H1 (cell line): Measurements from ENCODE around the gene ODAPH. TPM values are rescaled to one million over a fixed set of nuclear protein-coding genes. Genes with fewer than 3 reads are reported as not detected.

Source experiments
- CTCF ChIA-PET: fragments of 300-600 bp; sonication (Branson Sonifier 250); formaldehyde crosslinking; loops from one replicate; lab custom pipeline; 2021; ENCODE audit not compliant: partially characterized antibody; lab: Charles Lee
- POLR2A ChIA-PET: fragments of 300-600 bp; sonication (Branson Sonifier 250); formaldehyde crosslinking; loops from one replicate; lab custom pipeline; 2021; ENCODE audit warnings: inconsistent platforms; ENCODE audit not compliant: partially characterized antibody; lab: Charles Lee
- DNase-seq, 2 experiments: peaks; one replicate each; pipeline versions ENCODE4 v3.0.0 to v3.0.0-alpha.2; 2010 to 2022; ENCODE audit warnings: low spot score in 2 of 2, low read depth in 1 of 2, mixed read lengths in 1 of 2
- FAIRE-seq: peaks from 2 replicates; lab custom pipeline; 2011; peaks lifted over from hg19 to GRCh38; lab: Jason Lieb, UNC
- H2AFZ ChIP-seq: 2 replicates; pipeline ENCODE4 v1.8.1; 2012; ENCODE audit warnings: low read length, inconsistent platforms
- H2AK5ac ChIP-seq: 2 replicates; pipeline ENCODE4 v1.6.1; 2013; ENCODE audit warnings: low read depth, low read length
- H2BK120ac ChIP-seq: replicated peaks from 2 replicates; pipeline ENCODE3; 2013; ENCODE audit warnings: low read depth, low read length, inconsistent platforms
- H2BK12ac ChIP-seq: 2 replicates; pipeline ENCODE4 v1.6.1; 2013; ENCODE audit warnings: low read depth, low read length
- H2BK15ac ChIP-seq: 2 replicates; pipeline ENCODE4 v1.6.1; 2013; ENCODE audit warnings: low read length
- H2BK20ac ChIP-seq: 2 replicates; pipeline ENCODE4 v1.6.1; 2013; ENCODE audit warnings: low read length
- H2BK5ac ChIP-seq: 2 replicates; pipeline ENCODE4 v1.6.1; 2013; ENCODE audit warnings: low read depth, low read length
- H3K14ac ChIP-seq: 2 replicates; pipeline ENCODE4 v1.6.1; 2013; ENCODE audit warnings: inconsistent platforms; ENCODE audit not compliant: insufficient read length
- H3K18ac ChIP-seq: 2 replicates; pipeline ENCODE4 v1.6.1; 2013; ENCODE audit warnings: low read length; ENCODE audit errors: extremely low read depth
- H3K23ac ChIP-seq: 2 replicates; pipeline ENCODE4 v1.6.1; 2013; ENCODE audit warnings: inconsistent platforms; ENCODE audit not compliant: insufficient read length
- H3K23me2 ChIP-seq: 2 replicates; pipeline ENCODE4 v1.6.1; 2013; ENCODE audit warnings: low read depth, low read length
- H3K27ac ChIP-seq: 2 replicates; pipeline ENCODE4 v1.6.1; 2011; ENCODE audit warnings: low read depth, low read length, inconsistent platforms
- H3K27me3 ChIP-seq, 4 experiments: replicated peaks in 1 of 4; 1 replicate in 1 of 4; 2 replicates in 3 of 4; pipeline versions ENCODE4 v1.6.1 to v1.8.1; 2011 to 2013; ENCODE audit warnings: low read length in 3 of 4, mild to moderate bottlenecking in 3 of 4, inconsistent platforms in 2 of 4, mixed read lengths in 2 of 4, moderate library complexity in 1 of 4; ENCODE audit not compliant: control insufficient read depth in 3 of 4, insufficient read depth in 3 of 4; ENCODE audit errors: extremely low read depth in 1 of 4
- H3K36me3 ChIP-seq, 4 experiments: 2 replicates each; pipeline versions ENCODE4 v1.6.1 to v1.8.1; 2011 to 2013; ENCODE audit warnings: mild to moderate bottlenecking in 4 of 4, low read length in 3 of 4, moderate library complexity in 2 of 4, control low read depth in 1 of 4, inconsistent platforms in 1 of 4; ENCODE audit not compliant: insufficient read depth in 4 of 4, control insufficient read depth in 2 of 4
- H3K4ac ChIP-seq: replicated peaks from 2 replicates; pipeline ENCODE3; 2013; ENCODE audit warnings: low read length, low read depth, mixed read lengths, inconsistent platforms; ENCODE audit not compliant: insufficient read length
- H3K4me1 ChIP-seq, 4 experiments: replicated peaks in 1 of 4; 1 replicate in 1 of 4; 2 replicates in 3 of 4; pipeline versions ENCODE4 v1.6.1 to v1.8.1; 2011 to 2013; ENCODE audit warnings: low read length in 3 of 4, inconsistent platforms in 2 of 4, mixed read lengths in 1 of 4; ENCODE audit not compliant: insufficient read depth in 4 of 4, control insufficient read depth in 3 of 4
- H3K4me2 ChIP-seq, 2 experiments: 2 replicates each; pipeline versions ENCODE4 v1.6.1 to v1.8.1; 2011 to 2013; ENCODE audit warnings: low read depth in 2 of 2, low read length in 2 of 2, control low read depth in 1 of 2, inconsistent platforms in 1 of 2, mild to moderate bottlenecking in 1 of 2; ENCODE audit not compliant: insufficient read depth in 1 of 2
- H3K4me3 ChIP-seq, 4 experiments: fragments of 200-600, 300-600 bp in 1 of 4; sonication (generic), shearing (Covaris generic), sonication (Bioruptor Twin) in 1 of 4; 2 replicates each; pipeline versions ENCODE4 v1.5.1 to v1.8.1; 2011 to 2016; ENCODE audit warnings: low read length in 4 of 4, low read depth in 3 of 4, control low read depth in 2 of 4, inconsistent platforms in 2 of 4, mild to moderate bottlenecking in 2 of 4, mixed read lengths in 1 of 4, moderate library complexity in 1 of 4; ENCODE audit not compliant: insufficient read depth in 2 of 4; ENCODE audit errors: extremely low read depth in 1 of 4
- H3K56ac ChIP-seq: replicated peaks from 2 replicates; pipeline ENCODE3; 2013; ENCODE audit warnings: low read depth, mild to moderate bottlenecking, mixed read lengths, low read length, inconsistent platforms; ENCODE audit not compliant: insufficient read length
- H3K79me1 ChIP-seq: 2 replicates; pipeline ENCODE4 v1.6.1; 2013; ENCODE audit warnings: low read depth, low read length, control low read depth
- H3K79me2 ChIP-seq, 2 experiments: 2 replicates each; pipeline versions ENCODE4 v1.6.1 to v1.8.1; 2012 to 2013; ENCODE audit warnings: low read length in 2 of 2, mild to moderate bottlenecking in 2 of 2, inconsistent platforms in 1 of 2; ENCODE audit not compliant: insufficient read depth in 2 of 2, control insufficient read depth in 1 of 2
- H3K9ac ChIP-seq, 4 experiments: replicated peaks in 1 of 4; 1 replicate in 1 of 4; 2 replicates in 3 of 4; pipeline versions ENCODE4 v1.6.1 to v1.8.1; 2011 to 2013; ENCODE audit warnings: low read depth in 3 of 4, low read length in 3 of 4, control low read depth in 2 of 4, mild to moderate bottlenecking in 2 of 4, moderate library complexity in 2 of 4, inconsistent platforms in 1 of 4; ENCODE audit errors: extremely low read depth in 1 of 4
- H3K9me3 ChIP-seq, 2 experiments: 2 replicates each; pipeline versions ENCODE4 v1.6.1 to v1.8.1; 2012 to 2013; ENCODE audit warnings: mild to moderate bottlenecking in 2 of 2, moderate library complexity in 2 of 2, control low read depth in 1 of 2, inconsistent platforms in 1 of 2, low read depth in 1 of 2, low read length in 1 of 2, mixed read lengths in 1 of 2; ENCODE audit not compliant: insufficient read depth in 2 of 2
- H4K20me1 ChIP-seq, 2 experiments: replicated peaks in 1 of 2; 2 replicates each; pipeline versions ENCODE3 to v1.8.1; 2011 to 2013; ENCODE audit warnings: inconsistent platforms in 2 of 2, low read length in 2 of 2, mild to moderate bottlenecking in 1 of 2; ENCODE audit not compliant: insufficient read depth in 2 of 2, control insufficient read depth in 1 of 2
- H4K5ac ChIP-seq: 2 replicates; pipeline ENCODE4 v1.6.1; 2013; ENCODE audit warnings: low read length, low read depth, mixed read lengths, inconsistent platforms; ENCODE audit not compliant: insufficient read length
- H4K8ac ChIP-seq: 2 replicates; pipeline ENCODE4 v1.8.0; 2013; ENCODE audit warnings: mild to moderate bottlenecking, moderate library complexity, low read length, inconsistent platforms; ENCODE audit not compliant: insufficient read depth; ENCODE audit errors: extremely low read depth
- H4K91ac ChIP-seq: replicated peaks from 2 replicates; pipeline ENCODE3; 2013; ENCODE audit warnings: low read length, mixed read lengths, inconsistent platforms; ENCODE audit not compliant: insufficient read length
- BCL11A ChIP-seq, 2 experiments: IDR thresholded peaks; one replicate each; pipeline ENCODE4 v1.6.1; 2011; ENCODE audit warnings: low read depth in 2 of 2, low read length in 2 of 2, mild to moderate bottlenecking in 2 of 2
- CTBP2 ChIP-seq: IDR thresholded peaks from 2 replicates; pipeline ENCODE4 v1.7.0; 2011; ENCODE audit warnings: borderline replicate concordance, mild to moderate bottlenecking, moderate library complexity, mixed read lengths, low read length; ENCODE audit not compliant: insufficient read depth, insufficient read length
- E2F6 ChIP-seq: IDR thresholded peaks from 2 replicates; pipeline ENCODE4 v1.6.1; 2012; ENCODE audit warnings: inconsistent platforms
- EGR1 ChIP-seq: IDR thresholded peaks from 2 replicates; pipeline ENCODE4 v1.6.1; 2011; ENCODE audit warnings: low read depth, low read length, borderline replicate concordance
- EZH2 ChIP-seq: fragments of 200-600 bp; sonication (generic); IDR thresholded peaks from 2 replicates; pipeline ENCODE4 v1.7.1; 2012; ENCODE audit warnings: low read depth, mild to moderate bottlenecking, moderate library complexity, low read length, inconsistent platforms; ENCODE audit not compliant: severe bottlenecking
- GABPA ChIP-seq: IDR thresholded peaks from 2 replicates; pipeline ENCODE4 v1.6.1; 2011; ENCODE audit warnings: mild to moderate bottlenecking, low read length, moderate library complexity, borderline replicate concordance; ENCODE audit not compliant: insufficient read depth
- JUND ChIP-seq: IDR thresholded peaks from 2 replicates; pipeline ENCODE4 v1.6.1; 2011; ENCODE audit warnings: mild to moderate bottlenecking, improper control_type of control experiment, low read length
- PHF8 ChIP-seq: fragments of 200-600 bp; sonication (generic); conservative IDR thresholded peaks from 2 replicates; pipeline ENCODE4 v1.7.1; 2012; ENCODE audit warnings: low read depth, mild to moderate bottlenecking, inconsistent platforms, low read length, moderate library complexity
- SAP30 ChIP-seq: fragments of 300-600 bp; sonication (generic); IDR thresholded peaks from 2 replicates; pipeline ENCODE4 v1.7.1; 2012; ENCODE audit warnings: low read length, moderate library complexity, mild to moderate bottlenecking, inconsistent platforms; ENCODE audit not compliant: insufficient read depth, insufficient replicate concordance
- SIN3A ChIP-seq, 2 experiments: IDR thresholded peaks in 1 of 2; conservative IDR thresholded peaks in 1 of 2; 2 replicates each; pipeline ENCODE4 v1.6.1; 2011 to 2012; ENCODE audit warnings: low read length in 2 of 2, improper control_type of control experiment in 1 of 2, low read depth in 1 of 2, mild to moderate bottlenecking in 1 of 2
- SUZ12 ChIP-seq: fragments of 200-600 bp; sonication (generic); IDR thresholded peaks from 2 replicates; pipeline ENCODE4 v1.6.1; 2012; ENCODE audit warnings: mild to moderate bottlenecking, inconsistent platforms, low read length, moderate library complexity, mixed read lengths
- TAF1 ChIP-seq: IDR thresholded peaks from 2 replicates; pipeline ENCODE4 v1.6.1; 2011; ENCODE audit warnings: mild to moderate bottlenecking, low read depth, low read length
- TBP ChIP-seq: IDR thresholded peaks from 2 replicates; pipeline ENCODE4 v1.6.1; 2011; ENCODE audit warnings: low read depth, low read length, improper control_type of control experiment
- WGBS, 2 experiments: shearing (Covaris generic) in 1 of 2; methylation state at CpG; one replicate each; pipeline versions ENCODE4 v1.1.6 to v1.1.7; 2013 to 2015; ENCODE audit warnings: low lambda C conversion rate in 2 of 2, mixed read lengths in 2 of 2, inconsistent platforms in 1 of 2, low coverage in 1 of 2, missing lambda C conversion rate in 1 of 2; ENCODE audit not compliant: insufficient replicate concordance in 2 of 2, insufficient coverage in 1 of 2, insufficient read length in 1 of 2; ENCODE audit errors: extremely low coverage in 1 of 2, missing lambda C conversion rate in 1 of 2; 5-methylcytosine and 5-hydroxymethylcytosine counted together
- polyA plus RNA-seq, 7 experiments: library from polyadenylated mRNA; depleted of rRNA in 3 of 7; stranded (reverse) in 5 of 7; unstranded in 2 of 7; fragments of >200 nt in 5 of 7; fragments of 200-250 nt in 2 of 7; gene quantifications; 1 replicate in 5 of 7; 2 replicates in 1 of 7; 4 replicates in 1 of 7; pipeline versions ENCODE4 v1.2.1 to v1.2.3, GENCODE V29; 2011 to 2013; ENCODE audit warnings: missing spikeins in 2 of 7, mixed read lengths in 2 of 7
- total RNA-seq: library from RNA; stranded (reverse); fragmentation: NEBNext Ultra II Directional; extraction: Animal tissue kit (Norgen Biotek cat#: 25700); gene quantifications from 2 replicates; pipeline ENCODE4 v1.2.1, GENCODE V29; 2021

The ODAPH gene
- total and polyA plus RNA-seq, 2 of the 8 experiments (the other 6 are each of a cell fraction or from before 2014, with no cell fraction given) = not detected

- Histone ChIP-seq H3K27me3 (no peaks in the 10 kb centered on the region), H3K4ac (no peak overlapping the region), H3K14ac (no peak overlapping the region), H4K5ac (no peak overlapping the region), H3K4me2 (no peak overlapping the region), H3K79me2 (no peaks in the 10 kb centered on the region), H2AK5ac (no peak overlapping the region), H3K23me2 (no peaks in the 10 kb centered on the region), H3K56ac (no peak overlapping the region), H2BK15ac (no peak overlapping the region), H2BK20ac (no peak overlapping the region), H3K9ac (no peak overlapping the region), H3K4me1 (0 out of 7 replicates have a peak, but pooled peaks cover 0 to 2% (median 0%) of the 10 kb centered on the region in 4 experiments), H3K9me3 (no peaks in the 10 kb centered on the region), H2BK120ac (no peak overlapping the region), H3K36me3 (no peaks in the 10 kb centered on the region), H3K27ac (no peak overlapping the region), H3K18ac (no peak overlapping the region), H2BK5ac (no peak overlapping the region), H3K4me3 (no peak overlapping the region), H3K79me1 (no peaks in the 10 kb centered on the region), H2BK12ac (no peak overlapping the region), H4K20me1 (no peaks in the 10 kb centered on the region), H3K23ac (no peak overlapping the region), H4K8ac (no peak overlapping the region), H2AFZ (no peak overlapping the region), H4K91ac (no peak overlapping the region)
- POLR2A ChIA-PET = no interaction called here
- 91% methylated on average over 2 of the region's 2 CpGs; no CpG with 5 or more reads in 1 of the 2 experiments for WGBS, 2 experiments
- no peak for FAIRE-seq
- no peak for DNase-seq
- CTCF ChIA-PET = no interaction called here
- TF ChIP-seq SAP30 = no peak
- TF ChIP-seq EGR1 = no peak
- no peak for TF ChIP-seq CTBP2
- TF ChIP-seq BCL11A (IDR thresholded peaks at IDR 0.05; ENCODE audit: low read depth in 2 of 2, low read length in 2 of 2) = no peak
- TF ChIP-seq TBP = no peak
- no peak for TF ChIP-seq SIN3A (conservative IDR thresholded peaks at IDR 0.05 in 1 of 2, IDR thresholded peaks at IDR 0.05 in 1 of 2; ENCODE audit: low read depth in 1 of 2, low read length in 2 of 2)
- TF ChIP-seq TAF1 = no peak
- TF ChIP-seq EZH2 = no peak
- TF ChIP-seq GABPA = no peak
- TF ChIP-seq PHF8 = no peak
- TF ChIP-seq SUZ12 = no peak
- TF ChIP-seq E2F6 = no peak
- TF ChIP-seq JUND = no peak
These were observed 6.8 kb upstream of the ODAPH start for GRCh38 chr4:75549019-75549418.
